OCI-LY3 (cell line): Measurements from ENCODE around the gene GDPD5.

Experiments
- H2AFZ ChIP-seq: fragments of 200-600, 300-600 bp; shearing (Covaris generic); 2 replicates; pipeline ENCODE4 v1.6.0; 2014; ENCODE audit warnings: antibody characterized with exemption, low read depth, low read length
- H3K27ac ChIP-seq: fragments of 200-600, 300-600 bp; sonication (generic); 2 replicates; pipeline ENCODE4 v1.5.1; 2014; ENCODE audit warnings: mild to moderate bottlenecking, low read length, moderate library complexity, mixed read lengths
- H3K27me3 ChIP-seq: fragments of 200-600, 300-600 bp; sonication (generic); 2 replicates; pipeline ENCODE4 v1.6.1; 2014; ENCODE audit warnings: low read depth, low read length, mixed read lengths
- H3K36me3 ChIP-seq: fragments of 200-600, 300-600 bp; sonication (generic); replicated peaks from 2 replicates; pipeline ENCODE3; 2014; ENCODE audit warnings: low read depth, low read length, mixed read lengths
- H3K4me1 ChIP-seq: fragments of 300-600, 200-600 bp; sonication (generic); 2 replicates; pipeline ENCODE4 v1.6.1; 2014; ENCODE audit warnings: low read length, mixed read lengths
- H3K4me2 ChIP-seq: fragments of 200-600, 300-600 bp; sonication (generic); 2 replicates; pipeline ENCODE4 v1.6.1; 2014; ENCODE audit warnings: low read length, mixed read lengths
- H3K4me3 ChIP-seq: fragments of 300-600, 200-600 bp; sonication (generic); 2 replicates; pipeline ENCODE4 v1.5.1; 2014; ENCODE audit warnings: antibody characterized with exemption, mild to moderate bottlenecking, low read length, moderate library complexity
- H3K79me2 ChIP-seq: fragments of 300-600, 200-600 bp; shearing (Covaris generic); 2 replicates; pipeline ENCODE4 v1.6.1; 2014; ENCODE audit warnings: mild to moderate bottlenecking, low read length, mixed read lengths
- H3K9ac ChIP-seq: fragments of 300-600, 200-600 bp; shearing (Covaris generic); 2 replicates; pipeline ENCODE4 v1.6.0; 2014; ENCODE audit warnings: mild to moderate bottlenecking, low read length, moderate library complexity
- H3K9me3 ChIP-seq: fragments of 200-600, 300-600 bp; shearing (Covaris generic); 2 replicates; pipeline ENCODE4 v1.6.1; 2014; ENCODE audit warnings: low read length, mixed read lengths; ENCODE audit not compliant: insufficient read depth
- H4K20me1 ChIP-seq: fragments of 200-600, 300-600 bp; sonication (generic); 2 replicates; pipeline ENCODE4 v1.6.1; 2016; ENCODE audit warnings: low read length, mixed read lengths; ENCODE audit not compliant: insufficient read depth
- CTCF ChIP-seq: fragments of 200-600, 300-600 bp; sonication (generic); IDR thresholded peaks from 2 replicates; pipeline ENCODE4 v1.5.1; 2014; ENCODE audit warnings: antibody characterized with exemption, low read length, low read depth
- EZH2phosphoT487 ChIP-seq: fragments of 200-600 bp; shearing (Covaris generic); IDR thresholded peaks from 2 replicates; pipeline ENCODE4 v1.6.1; 2018; ENCODE audit warnings: antibody characterized with exemption, mixed run types, low read depth

GDPD5 gene

GRCh38 chr11:75485742-75486141 lies 40.0 kb downstream of the GDPD5 start:
- H3K4me1 ChIP-seq: no peaks in the 10 kb centered on the region
- no peak overlapping the region for H3K9ac ChIP-seq
- no peaks in the 10 kb centered on the region for H3K27me3 ChIP-seq
- H3K4me3 ChIP-seq: no peak overlapping the region
- H2AFZ ChIP-seq: no peak overlapping the region
- no peaks in the 10 kb centered on the region for H3K36me3 ChIP-seq
- no peaks in the 10 kb centered on the region for H3K79me2 ChIP-seq
- H3K27ac ChIP-seq: no peak overlapping the region
- H4K20me1 ChIP-seq: no peaks in the 10 kb centered on the region
- TF ChIP-seq EZH2phosphoT487 (no peak), CTCF (no peak)
- no peaks in the 10 kb centered on the region for H3K9me3 ChIP-seq
- H3K4me2 ChIP-seq: no peak overlapping the region

DNA sequence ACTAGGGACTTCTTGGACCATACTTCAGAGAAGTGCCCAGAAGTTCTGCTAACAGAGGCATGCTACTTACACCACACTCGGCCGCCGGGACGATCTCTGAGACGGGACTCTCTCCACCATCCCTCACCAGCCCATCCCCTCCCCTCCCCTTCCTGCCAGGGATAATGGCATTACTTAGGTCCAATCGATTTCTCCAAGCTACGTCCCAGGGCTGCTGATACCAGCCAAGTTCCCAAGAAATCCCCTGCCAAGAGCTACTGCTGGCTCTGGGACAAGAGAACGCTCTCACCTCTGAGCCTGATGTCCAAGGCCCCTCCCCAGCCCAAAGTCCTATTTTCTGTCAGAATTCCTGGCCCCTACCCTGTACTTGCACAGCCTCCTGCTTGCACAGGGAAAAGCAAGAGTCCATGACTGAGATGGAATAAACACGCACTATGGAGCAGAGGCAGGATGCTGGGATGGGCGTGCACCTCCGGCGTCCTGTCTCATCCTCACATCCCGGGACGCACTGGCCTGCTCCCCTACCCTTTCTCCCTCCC lies 42.7 kb downstream of the GDPD5 start:
- H3K9ac ChIP-seq: no peak overlapping the region
- TF ChIP-seq EZH2phosphoT487 (no peak), CTCF (no peak)

GRCh38 chr11:75481922-75482606 lies 43.7 kb downstream of the GDPD5 start:
- no peak overlapping the region for H3K27ac ChIP-seq
- H3K4me1 ChIP-seq: no peaks in the 10 kb centered on the region
- H3K4me2 ChIP-seq: no peak overlapping the region
- H4K20me1 ChIP-seq: no peaks in the 10 kb centered on the region
- no peak overlapping the region for H2AFZ ChIP-seq
- no peaks in the 10 kb centered on the region for H3K9me3 ChIP-seq
- H3K9ac ChIP-seq: no peak overlapping the region
- TF ChIP-seq EZH2phosphoT487 (no peak), CTCF (no peak)
- no peaks in the 10 kb centered on the region for H3K36me3 ChIP-seq
- no peaks in the 10 kb centered on the region for H3K79me2 ChIP-seq
- H3K27me3 ChIP-seq: no peaks in the 10 kb centered on the region
- H3K4me3 ChIP-seq: no peak overlapping the region

More for the DNA sequence above, 42.7 kb downstream of the GDPD5 start:
- H3K27me3 ChIP-seq: no peaks in the 10 kb centered on the region
- no peaks in the 10 kb centered on the region for H3K79me2 ChIP-seq
- H3K36me3 ChIP-seq: no peaks in the 10 kb centered on the region
- H3K4me3 ChIP-seq: no peak overlapping the region
- H2AFZ ChIP-seq: no peak overlapping the region
- no peaks in the 10 kb centered on the region for H3K9me3 ChIP-seq
- no peak overlapping the region for H3K4me2 ChIP-seq
- no peaks in the 10 kb centered on the region for H3K4me1 ChIP-seq
- H3K27ac ChIP-seq: no peak overlapping the region
- no peaks in the 10 kb centered on the region for H4K20me1 ChIP-seq

DNA sequence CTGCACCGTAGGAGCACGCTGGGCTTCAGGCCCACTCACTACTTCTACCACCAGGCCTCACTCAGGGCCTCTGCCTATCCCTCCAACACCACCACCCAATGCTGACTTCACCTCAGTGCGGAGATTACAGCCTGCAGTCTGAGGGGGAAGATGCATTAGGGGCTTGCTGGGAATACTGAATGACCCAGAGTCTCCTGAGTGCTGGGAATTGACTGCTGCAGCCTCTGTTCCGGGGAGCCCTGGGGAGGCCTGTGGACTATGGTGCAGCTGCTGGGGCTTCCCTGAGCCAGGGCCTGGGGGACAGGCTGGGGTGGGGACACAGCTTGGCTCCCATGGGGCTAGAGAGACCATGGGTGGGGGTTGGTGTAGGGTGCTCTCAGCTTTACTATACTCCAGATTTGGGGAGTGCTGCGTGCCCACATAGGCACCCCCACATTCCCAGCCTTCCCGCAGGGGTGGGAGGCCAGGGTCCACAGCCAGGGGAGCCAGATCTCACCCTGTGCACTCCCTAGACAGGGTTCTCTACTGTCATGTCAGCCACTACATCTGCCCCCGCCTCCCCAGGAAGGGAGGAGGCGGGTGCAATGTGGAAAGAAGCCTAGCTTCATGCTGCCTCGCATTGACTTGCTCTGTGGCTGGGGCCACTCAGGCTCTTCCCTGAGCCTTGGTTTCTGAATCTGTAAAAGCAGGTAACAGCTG lies 44.4 kb downstream of the GDPD5 start:
- Histone ChIP-seq H3K36me3 (no peaks in the 10 kb centered on the region), H3K4me1 (no peaks in the 10 kb centered on the region)

More for the DNA sequence above, 44.4 kb downstream of the GDPD5 start:
- Histone ChIP-seq H3K27me3 (no peaks in the 10 kb centered on the region), H3K9ac (no peak overlapping the region), H3K79me2 (no peaks in the 10 kb centered on the region), H3K27ac (no peak overlapping the region), H3K9me3 (no peaks in the 10 kb centered on the region), H3K4me3 (no peak overlapping the region), H3K4me2 (no peak overlapping the region), H4K20me1 (no peaks in the 10 kb centered on the region), H2AFZ (no peak overlapping the region)
- no peak for TF ChIP-seq EZH2phosphoT487
- no peak for TF ChIP-seq CTCF
